WTC11 (cell line): ENCODE results near the gene UBB. TPM values are rescaled to one million over a fixed set of nuclear protein-coding genes. Genes with fewer than 3 reads are reported as not detected.

ENCODE experiments used
- ATAC-seq: fragments of 200-7000 bp; cut with Tn5 transposase; 2 replicates; pipeline ENCODE4 v1.10.0; 2021; ENCODE audit warnings: mild to moderate bottlenecking, moderate library complexity
- CTCF ChIA-PET: fragments of 300-600 bp; sonication (Branson Sonifier 250); formaldehyde crosslinking; loops from one replicate; lab custom pipeline; 2021; ENCODE audit warnings: antibody characterized with exemption; lab: Charles Lee
- POLR2A ChIA-PET: fragments of 350-600 bp; sonication (Branson Sonifier 250); formaldehyde crosslinking; loops from one replicate; lab custom pipeline; 2021; ENCODE audit warnings: antibody characterized with exemption; lab: Charles Lee
- DNase-seq: peaks from one replicate; pipeline ENCODE4 v3.0.0; 2021; ENCODE audit warnings: low spot score
- H3K27ac Mint-ChIP-seq: 2 replicates; pipeline ENCODE4 v1.8.0; 2021; ENCODE audit warnings: mixed read lengths
- H3K27me3 Mint-ChIP-seq: 2 replicates; pipeline ENCODE4 v1.8.0; 2021; ENCODE audit warnings: low read depth, mild to moderate bottlenecking, moderate library complexity, mixed read lengths
- H3K36me3 Mint-ChIP-seq: 2 replicates; pipeline ENCODE4 v1.8.0; 2021; ENCODE audit warnings: mixed read lengths
- H3K4me1 Mint-ChIP-seq: 2 replicates; pipeline ENCODE4 v1.8.0; 2022; ENCODE audit warnings: mixed read lengths
- H3K4me3 Mint-ChIP-seq: 2 replicates; pipeline ENCODE4 v1.8.0; 2021; ENCODE audit warnings: mild to moderate bottlenecking, moderate library complexity, mixed read lengths
- H3K9me3 Mint-ChIP-seq: 2 replicates; pipeline ENCODE4 v1.8.0; 2021; ENCODE audit warnings: mixed read lengths
- ATF6 ChIP-seq: sonication (generic); formaldehyde crosslinking; IDR thresholded peaks from 2 replicates; pipeline ENCODE4 v1.8.1; 2023; ENCODE audit warnings: mild to moderate bottlenecking, missing genetic modification reagents
- CREM ChIP-seq: sonication (generic); formaldehyde crosslinking; IDR thresholded peaks from 2 replicates; pipeline ENCODE4 v1.8.1; 2022; ENCODE audit warnings: mild to moderate bottlenecking, missing genetic modification reagents, moderate library complexity
- EMX1 ChIP-seq: fragments of 250-450 bp; sonication (Bioruptor Pico); IDR thresholded peaks from 2 replicates; pipeline ENCODE4 v1.8.0; 2021; ENCODE audit warnings: mild to moderate bottlenecking
- ESRRA ChIP-seq: sonication (generic); formaldehyde crosslinking; IDR thresholded peaks from 2 replicates; pipeline ENCODE4 v1.8.1; 2022; ENCODE audit warnings: mild to moderate bottlenecking, missing genetic modification reagents, borderline replicate concordance
- FOXJ3 ChIP-seq: sonication (generic); formaldehyde crosslinking; IDR thresholded peaks from 2 replicates; pipeline ENCODE4 v1.9.0; 2021; ENCODE audit warnings: missing genetic modification reagents, mild to moderate bottlenecking, borderline replicate concordance
- FOXP1 ChIP-seq: sonication (generic); formaldehyde crosslinking; IDR thresholded peaks from 2 replicates; pipeline ENCODE4 v1.8.0; 2022; ENCODE audit warnings: missing genetic modification reagents, mild to moderate bottlenecking, moderate library complexity, borderline replicate concordance
- FOXP4 ChIP-seq: sonication (generic); formaldehyde crosslinking; IDR thresholded peaks from 2 replicates; pipeline ENCODE4 v1.8.0; 2022; ENCODE audit warnings: mild to moderate bottlenecking, missing genetic modification reagents
- JAZF1 ChIP-seq: fragments of 250-450 bp; sonication (Bioruptor Pico); IDR thresholded peaks from 2 replicates; pipeline ENCODE4 v1.9.0; 2021; ENCODE audit warnings: moderate library complexity, mild to moderate bottlenecking, inconsistent platforms
- MLX ChIP-seq: sonication (generic); formaldehyde crosslinking; IDR thresholded peaks from 2 replicates; pipeline ENCODE4 v1.8.1; 2023; ENCODE audit warnings: mild to moderate bottlenecking, missing genetic modification reagents, moderate library complexity
- MYBL2 ChIP-seq: sonication (generic); formaldehyde crosslinking; IDR thresholded peaks from 2 replicates; pipeline ENCODE4 v1.8.1; 2023; ENCODE audit warnings: mild to moderate bottlenecking, moderate library complexity, missing genetic modification reagents
- NFE2L1 ChIP-seq: sonication (generic); formaldehyde crosslinking; IDR thresholded peaks from 2 replicates; pipeline ENCODE4 v1.8.1; 2023; ENCODE audit warnings: missing genetic modification reagents
- NFYB ChIP-seq: sonication (generic); formaldehyde crosslinking; conservative IDR thresholded peaks from 2 replicates; pipeline ENCODE4 v1.8.0; 2022; ENCODE audit warnings: low read depth, missing genetic modification reagents
- NR2C2 ChIP-seq: sonication (generic); formaldehyde crosslinking; IDR thresholded peaks from 2 replicates; pipeline ENCODE4 v1.8.0; 2022; ENCODE audit warnings: mild to moderate bottlenecking, missing genetic modification reagents
- RELA ChIP-seq: sonication (generic); formaldehyde crosslinking; IDR thresholded peaks from 2 replicates; pipeline ENCODE4 v1.8.1; 2022; ENCODE audit warnings: missing genetic modification reagents, mild to moderate bottlenecking, borderline replicate concordance
- SOX15 ChIP-seq: fragments of 250-450 bp; sonication (Bioruptor Pico); IDR thresholded peaks from 2 replicates; pipeline ENCODE4 v1.9.0; 2021; ENCODE audit warnings: mild to moderate bottlenecking
- ZBTB43 ChIP-seq: sonication (generic); formaldehyde crosslinking; IDR thresholded peaks from 2 replicates; pipeline ENCODE4 v1.8.1; 2023; ENCODE audit warnings: mild to moderate bottlenecking, missing genetic modification reagents
- ZNF138 ChIP-seq: sonication (generic); formaldehyde crosslinking; conservative IDR thresholded peaks from 2 replicates; pipeline ENCODE4 v1.8.1; 2022; ENCODE audit warnings: mild to moderate bottlenecking, moderate library complexity, missing genetic modification reagents
- total RNA-seq: library from RNA; stranded (reverse); gene quantifications from 3 replicates; pipeline ENCODE4 v1.2.3, GENCODE V29; 2021

Gene UBB
- total RNA-seq, 1 experiment from 2014 or later = 1,216 TPM

GRCh38 chr17:16425202-16425601, 44.3 kb downstream of the UBB start (continued):
- no peak for TF ChIP-seq FOXP1
- TF ChIP-seq ZBTB43 (CRISPR knock-in tag) = no peak
- TF ChIP-seq NFYB (CRISPR knock-in tag) = no peak
- no peak for TF ChIP-seq RELA (CRISPR knock-in tag)
- no peak for TF ChIP-seq FOXP4 (CRISPR knock-in tag)
- TF ChIP-seq NFE2L1 = no peak
- TF ChIP-seq CREM (CRISPR knock-in tag) = no peak

GRCh38 chr17:16425698-16426659, 45.1 kb downstream of the UBB start:
- TF ChIP-seq ATF6 (no peak), FOXJ3 (CRISPR knock-in tag) (no peak), NR2C2 (CRISPR knock-in tag) (no peak), JAZF1 (CRISPR knock-in tag) (no peak), EMX1 (CRISPR knock-in tag) (no peak), MLX (CRISPR knock-in tag) (no peak), ESRRA (no peak), FOXP4 (CRISPR knock-in tag) (no peak), SOX15 (no peak), ZNF138 (CRISPR knock-in tag) (no peak), MYBL2 (no peak), NFE2L1 (no peak)
- no peak overlapping the region; the same call in 1 of the 2 replicates for H3K27ac Mint-ChIP-seq

More at GRCh38 chr17:16425698-16426659, 45.1 kb downstream of the UBB start:
- H3K4me3 Mint-ChIP-seq = no peak overlapping the region
- H3K4me1 Mint-ChIP-seq = peaks cover 7% of the 10 kb centered on the region
- no peaks in the 10 kb centered on the region for H3K9me3 Mint-ChIP-seq
- POLR2A ChIA-PET = interaction anchor here (2.6 kb wide), 1 partner anchor 13 kb away, joined by 16 read pairs; no protein-coding TSS in a partner anchor
- ATAC-seq (no peak), DNase-seq (no peak)
- no peaks in the 10 kb centered on the region for H3K36me3 Mint-ChIP-seq
- CTCF ChIA-PET = interaction anchor here (1.6 to 2.8 kb wide), 3 partner anchors 11 to 62 kb away, joined by 7 to 49 read pairs (median 31); partner anchors contain the start of gene TRPV2
- peaks cover 7% of the 10 kb centered on the region; the same call in 1 of the 2 replicates for H3K27me3 Mint-ChIP-seq
